NCI-H2081 treated with DMSO at 0.1 percent for 48 hours (cell line): ENCODE measurements around the gene SLC16A5.
"Not testable (repeated sequence)": the region's sequence is repeated elsewhere in the genome, so short reads cannot be mapped to it uniquely, and the experiment has no call there.

Experiments used
- DNase-seq: peaks from one replicate; lab custom pipeline; 2025; lab: John Stamatoyannopoulos, UW

Gene SLC16A5

GRCh38 chr17:75133001-75133400, 45.2 kb downstream of the SLC16A5 start:
- no peak for DNase-seq

- DNase-seq = not testable (repeated sequence)
These were observed 46.0 kb downstream of the SLC16A5 start for GRCh38 chr17:75133607-75134347.

- no peak for DNase-seq
These were observed 47.7 kb downstream of the SLC16A5 start for GRCh38 chr17:75135452-75135851.

GRCh38 chr17:75135946-75136345, 48.2 kb downstream of the SLC16A5 start:
- no peak for DNase-seq

GRCh38 chr17:75137762-75138161, 50.0 kb downstream of the SLC16A5 start:
- DNase-seq = not testable (repeated sequence)

GRCh38 chr17:75138519-75138918, 50.8 kb downstream of the SLC16A5 start:
- DNase-seq = no peak

- no peak for DNase-seq
These were observed 54.6 kb downstream of the SLC16A5 start for GRCh38 chr17:75142236-75142971.

- no peak for DNase-seq
These were observed 57.2 kb downstream of the SLC16A5 start for GRCh38 chr17:75144816-75145512.

GRCh38 chr17:75146592-75146991, 58.8 kb downstream of the SLC16A5 start:
- DNase-seq = no peak

GRCh38 chr17:75147878-75148546, 60.3 kb downstream of the SLC16A5 start:
- no peak for DNase-seq

- peak; percentile 48 for DNase-seq
These were observed 64.2 kb downstream of the SLC16A5 start for GRCh38 chr17:75151930-75152329.

GRCh38 chr17:75152523-75152921, 64.8 kb downstream of the SLC16A5 start:
- DNase-seq = no peak

- DNase-seq = no peak
These were observed 65.4 kb downstream of the SLC16A5 start for GRCh38 chr17:75152922-75153779.

GRCh38 chr17:75153780-75154194, 66.0 kb downstream of the SLC16A5 start:
- no peak for DNase-seq

GRCh38 chr17:75154195-75155106, 66.7 kb downstream of the SLC16A5 start, which contains the start of gene JPT1:
TSS of gene JPT1 (minus strand) at chr17:75154512. CDS start at chr17:75154397, 115 bp downstream.
- peak; percentile 97 for DNase-seq

- no peak for DNase-seq
These were observed 67.4 kb downstream of the SLC16A5 start for GRCh38 chr17:75155191-75155601.
